ENCODE measurements around the gene LHPP.

LHPP gene

GRCh38 chr10:124472071-124472470 is 10.4 kb downstream of the LHPP start:
- no peak for DNase-seq

- no peak for DNase-seq
These were observed 11.4 kb downstream of the LHPP start for GRCh38 chr10:124473070-124473469.

- DNase-seq, result no peak
These were observed 13.0 kb downstream of the LHPP start for GRCh38 chr10:124474514-124475070.

GRCh38 chr10:124476043-124476725 is 14.6 kb downstream of the LHPP start:
- no peak for DNase-seq

- no peak for DNase-seq
These were observed 16.2 kb downstream of the LHPP start for GRCh38 chr10:124477614-124478363.

- no peak for DNase-seq
These were observed 16.9 kb downstream of the LHPP start for GRCh38 chr10:124478515-124478914.

- DNase-seq, result no peak
These were observed 19.2 kb downstream of the LHPP start for GRCh38 chr10:124480860-124481259.

GRCh38 chr10:124481717-124482116 is 20.1 kb downstream of the LHPP start:
- no peak for DNase-seq

- no peak for DNase-seq
These were observed 20.7 kb downstream of the LHPP start for GRCh38 chr10:124482236-124482800.

GRCh38 chr10:124482876-124483275 is 21.3 kb downstream of the LHPP start:
- DNase-seq, result no peak

GRCh38 chr10:124484031-124484430 is 22.4 kb downstream of the LHPP start:
- no peak for DNase-seq

GRCh38 chr10:124484661-124485060 is 23.0 kb downstream of the LHPP start:
- no peak for DNase-seq

GRCh38 chr10:124486635-124487034 is 25.0 kb downstream of the LHPP start:
- no peak for DNase-seq

GRCh38 chr10:124491105-124491504 is 29.5 kb downstream of the LHPP start:
- no peak for DNase-seq

GRCh38 chr10:124492266-124492665 is 30.6 kb downstream of the LHPP start:
- DNase-seq, result no peak

GRCh38 chr10:124493214-124493882 is 31.7 kb downstream of the LHPP start:
- DNase-seq, result no peak

GRCh38 chr10:124494046-124494807 is 32.6 kb downstream of the LHPP start:
- no peak for DNase-seq

GRCh38 chr10:124495162-124495561 is 33.5 kb downstream of the LHPP start:
- no peak for DNase-seq

GRCh38 chr10:124495725-124496124 is 34.1 kb downstream of the LHPP start:
- DNase-seq, result no peak

- DNase-seq, result no peak
These were observed 34.5 kb downstream of the LHPP start for GRCh38 chr10:124496150-124496549.

GRCh38 chr10:124496620-124497019 is 35.0 kb downstream of the LHPP start:
- DNase-seq, result no peak

- no peak for DNase-seq
These were observed 35.7 kb downstream of the LHPP start for GRCh38 chr10:124497196-124497881.
